GM12875 (cell line): ENCODE measurements around the gene TNFRSF13B.
"Not testable (repeated sequence)": the region's sequence is repeated elsewhere in the genome, so short reads cannot be mapped to it uniquely, and the experiment has no call there.

Experiments
- H3K4me3 ChIP-seq: one replicate; pipeline ENCODE4 v1.5.1; 2011; ENCODE audit warnings: low read depth, low read length, control low read depth
- TF ChIP-seq, protein P1 (sequence below): IDR thresholded peaks from 2 replicates; pipeline ENCODE4 v1.5.1; 2011; ENCODE audit warnings: low read depth, mild to moderate bottlenecking, control low read depth, inconsistent platforms, low read length, moderate library complexity, borderline replicate concordance; ENCODE audit not compliant: insufficient read depth

TNFRSF13B gene

DNA sequence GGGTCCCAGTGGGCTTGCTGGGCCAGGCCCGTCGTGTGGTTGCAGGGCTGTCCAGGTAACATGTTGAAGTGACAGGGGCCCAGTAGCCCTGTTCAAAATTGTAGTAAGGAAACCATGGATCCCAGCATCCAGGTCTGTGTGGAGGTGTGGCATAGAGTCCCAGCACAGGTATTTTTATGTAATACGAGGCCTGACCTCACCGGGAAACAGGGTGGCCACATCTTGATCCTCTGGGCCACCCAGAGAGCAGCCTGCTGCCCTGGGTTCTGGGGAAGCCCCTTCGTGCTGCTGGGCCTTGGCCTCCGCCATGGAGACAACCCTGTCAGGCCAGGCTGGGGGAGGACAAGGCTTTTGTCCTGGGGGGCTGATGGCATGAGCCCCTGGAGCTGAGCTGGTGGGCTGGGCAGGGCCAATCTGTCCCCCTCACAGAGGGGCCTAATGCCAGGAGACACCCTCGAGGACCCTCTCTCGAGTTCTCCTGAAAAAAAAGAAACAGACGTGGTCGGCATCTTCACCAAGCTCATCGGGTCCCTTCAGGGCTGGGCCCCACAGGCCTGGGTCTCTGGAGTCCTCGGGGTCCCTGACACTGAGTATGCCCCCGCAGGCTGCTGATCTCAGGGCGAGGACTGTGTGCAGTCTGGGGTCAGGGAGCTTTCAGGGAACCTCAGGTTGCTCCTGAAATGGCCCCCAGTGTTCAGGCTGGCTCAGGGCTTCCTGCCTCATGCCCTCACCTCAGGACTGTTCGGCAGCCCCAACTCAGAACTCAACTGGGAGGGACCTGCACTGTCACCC lies 47.8 kb downstream of the TNFRSF13B start:
- no peak overlapping the region for H3K4me3 ChIP-seq
- TF ChIP-seq, protein P1, sequence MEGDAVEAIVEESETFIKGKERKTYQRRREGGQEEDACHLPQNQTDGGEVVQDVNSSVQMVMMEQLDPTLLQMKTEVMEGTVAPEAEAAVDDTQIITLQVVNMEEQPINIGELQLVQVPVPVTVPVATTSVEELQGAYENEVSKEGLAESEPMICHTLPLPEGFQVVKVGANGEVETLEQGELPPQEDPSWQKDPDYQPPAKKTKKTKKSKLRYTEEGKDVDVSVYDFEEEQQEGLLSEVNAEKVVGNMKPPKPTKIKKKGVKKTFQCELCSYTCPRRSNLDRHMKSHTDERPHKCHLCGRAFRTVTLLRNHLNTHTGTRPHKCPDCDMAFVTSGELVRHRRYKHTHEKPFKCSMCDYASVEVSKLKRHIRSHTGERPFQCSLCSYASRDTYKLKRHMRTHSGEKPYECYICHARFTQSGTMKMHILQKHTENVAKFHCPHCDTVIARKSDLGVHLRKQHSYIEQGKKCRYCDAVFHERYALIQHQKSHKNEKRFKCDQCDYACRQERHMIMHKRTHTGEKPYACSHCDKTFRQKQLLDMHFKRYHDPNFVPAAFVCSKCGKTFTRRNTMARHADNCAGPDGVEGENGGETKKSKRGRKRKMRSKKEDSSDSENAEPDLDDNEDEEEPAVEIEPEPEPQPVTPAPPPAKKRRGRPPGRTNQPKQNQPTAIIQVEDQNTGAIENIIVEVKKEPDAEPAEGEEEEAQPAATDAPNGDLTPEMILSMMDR: no peak

DNA sequence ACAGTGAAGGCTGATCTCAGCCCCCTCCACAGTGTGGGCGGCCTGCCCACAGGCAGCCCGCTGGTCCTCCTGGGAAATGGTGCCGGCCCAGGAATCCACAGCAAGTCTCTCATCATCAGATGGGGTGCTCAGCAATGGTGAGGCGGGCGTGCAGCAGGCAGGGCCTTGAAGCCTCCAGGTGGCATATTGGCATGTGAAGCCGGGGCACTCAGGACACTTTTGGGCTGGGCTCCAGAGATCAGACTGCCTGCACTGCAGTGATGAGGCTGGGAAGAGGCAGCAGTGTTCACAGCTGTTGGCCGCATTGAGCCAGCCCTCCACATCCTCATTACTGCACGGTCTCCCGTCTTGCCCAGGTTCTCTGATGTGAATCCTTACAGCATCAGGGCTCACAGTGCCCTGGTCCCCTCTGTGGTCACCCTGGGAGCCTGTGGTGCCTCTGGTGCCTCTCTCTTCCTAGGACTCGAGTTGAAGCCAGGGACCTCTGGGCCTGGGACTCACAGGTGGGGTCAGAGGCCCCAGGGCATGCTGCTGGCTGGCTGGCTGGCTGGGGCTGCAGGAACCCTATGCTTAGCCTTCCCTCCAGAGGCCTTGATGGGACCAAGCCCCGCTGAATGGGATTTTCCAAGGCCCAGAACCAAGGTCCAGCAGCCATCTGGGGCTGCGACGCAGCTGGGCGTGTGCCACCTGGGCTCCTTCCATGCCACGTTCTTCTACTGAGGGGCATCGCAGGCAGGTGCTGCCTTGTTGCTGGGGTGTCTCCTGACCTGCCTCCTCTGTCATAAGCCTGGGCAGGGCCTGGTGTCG lies 48.6 kb downstream of the TNFRSF13B start:
- TF ChIP-seq, protein P1: no peak
- H3K4me3 ChIP-seq: no peak overlapping the region

DNA sequence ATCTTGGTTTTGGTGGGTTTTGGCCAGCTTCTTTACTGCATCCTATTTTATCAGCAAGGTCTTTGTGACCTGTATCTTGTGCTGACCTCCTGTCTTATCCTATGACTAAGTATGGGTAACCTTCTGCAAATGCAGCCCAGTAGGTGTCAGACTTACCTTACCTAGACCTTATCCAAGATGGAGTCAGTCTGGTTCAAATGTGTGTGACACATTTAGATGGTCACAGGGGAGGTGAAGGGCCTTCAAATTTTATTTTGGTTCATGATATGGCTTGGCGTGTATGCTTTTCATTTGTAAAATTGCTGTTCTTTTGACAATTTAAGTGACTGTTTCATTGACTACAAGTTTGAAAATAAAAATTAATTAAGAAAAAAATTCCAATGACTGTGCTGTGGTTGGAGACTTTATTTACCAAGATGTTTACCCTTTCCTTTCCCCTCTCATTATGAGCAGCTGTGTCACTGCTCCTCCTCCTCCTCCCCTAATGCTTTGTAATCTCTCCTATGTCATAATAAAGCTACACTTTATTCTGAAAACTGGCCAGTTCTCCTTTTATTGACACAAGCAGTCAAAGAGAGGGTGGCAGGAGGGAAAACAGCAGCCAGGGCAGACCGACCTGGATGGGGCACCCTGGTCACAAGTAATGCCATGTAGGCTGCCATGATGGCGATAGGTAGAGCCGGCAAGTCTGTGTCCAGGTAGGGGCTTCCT lies 49.4 kb downstream of the TNFRSF13B start:
- no peak overlapping the region for H3K4me3 ChIP-seq
- TF ChIP-seq, protein P1: peak; percentile 17; the same call in 1 of the 2 replicates

DNA sequence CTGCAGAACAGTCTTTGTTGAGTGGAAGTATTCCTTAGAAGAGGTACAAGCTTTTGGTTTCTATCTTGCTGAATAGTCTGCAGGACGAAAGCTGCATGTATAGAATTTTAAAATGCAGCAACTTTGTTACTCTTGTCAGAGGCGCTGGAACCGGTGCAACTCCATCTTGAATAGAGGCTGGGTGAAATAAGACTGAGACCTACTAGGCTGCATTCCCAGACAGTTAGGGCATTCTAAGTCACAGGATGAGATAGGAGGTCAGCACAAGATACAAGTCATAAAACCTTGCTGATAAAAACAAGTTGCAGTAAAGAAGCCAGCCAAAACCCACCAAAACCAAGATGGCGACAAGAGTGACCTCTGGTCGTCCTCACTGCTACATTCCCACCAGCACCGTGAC lies 50.5 kb downstream of the TNFRSF13B start:
- not testable (repeated sequence) for H3K4me3 ChIP-seq

DNA sequence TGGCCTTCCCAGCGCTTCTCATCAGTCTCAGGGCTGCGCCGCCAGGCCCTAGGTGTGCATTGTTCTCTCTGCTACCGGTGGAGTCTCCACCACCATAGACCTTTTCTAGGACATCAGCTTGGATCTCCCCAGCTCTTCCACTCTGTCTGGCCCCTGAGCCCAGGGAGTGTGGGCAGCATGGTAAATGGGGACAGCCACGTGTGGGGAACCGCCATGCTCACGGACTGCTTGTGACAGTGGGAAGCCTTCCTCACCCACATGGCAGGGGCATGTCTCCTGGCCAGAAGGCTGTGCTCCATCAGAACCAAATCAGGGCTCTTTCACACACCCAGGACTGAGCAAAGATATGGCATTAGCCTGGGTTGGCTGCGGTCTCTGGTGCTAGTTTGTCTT lies 51.3 kb downstream of the TNFRSF13B start:
- TF ChIP-seq, protein P1: no peak
- H3K4me3 ChIP-seq: no peak overlapping the region

DNA sequence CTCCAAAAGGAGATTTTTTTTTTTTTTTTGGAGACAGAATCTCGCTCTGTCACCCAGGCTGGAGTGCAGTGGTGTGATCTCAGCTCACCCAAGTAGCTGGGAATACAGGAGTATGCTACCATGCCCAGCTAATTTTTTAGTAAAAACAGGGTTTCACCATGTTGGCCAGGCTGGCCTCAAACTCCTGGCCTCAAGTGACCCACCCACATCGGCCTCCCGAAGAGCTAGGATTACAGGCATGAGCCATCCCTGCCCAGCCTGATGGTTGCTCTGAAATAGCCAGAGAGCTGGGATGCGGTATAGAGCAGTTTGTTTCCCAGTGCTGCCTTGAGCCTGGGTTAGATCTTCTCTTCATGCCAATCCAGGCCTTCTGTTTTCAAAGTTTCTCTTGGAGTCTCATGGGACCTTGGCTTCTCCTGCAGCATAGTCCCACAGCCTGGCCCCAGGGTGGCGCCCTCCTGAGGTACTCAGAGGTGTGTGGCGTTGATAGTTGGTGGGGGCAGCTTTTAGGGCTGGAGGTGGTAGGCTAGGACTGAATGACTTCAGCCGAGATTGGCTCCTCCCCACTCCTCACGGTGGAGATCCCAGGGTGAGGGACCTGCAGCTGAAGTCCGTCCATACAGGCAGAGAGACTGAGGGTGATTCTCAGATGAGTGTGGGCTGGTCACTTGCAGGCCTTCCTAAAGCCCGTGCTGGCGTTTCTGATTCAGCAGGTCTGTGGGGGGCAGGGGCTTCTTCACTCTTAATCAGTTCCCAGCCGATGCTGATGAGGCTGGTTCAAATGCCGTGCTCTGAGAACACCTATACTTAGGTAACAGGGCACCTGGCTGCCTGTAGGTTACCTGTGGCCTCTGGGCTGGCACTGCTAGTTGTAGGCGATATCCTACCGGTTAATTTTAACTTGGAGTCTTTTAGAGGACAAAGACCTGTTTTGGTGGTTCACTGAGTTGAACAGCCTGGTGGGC lies 52.0 kb downstream of the TNFRSF13B start:
- no peak overlapping the region for H3K4me3 ChIP-seq
- TF ChIP-seq, protein P1: 0 out of 2 replicates have a peak, but pooled peaks have one; percentile 10

DNA sequence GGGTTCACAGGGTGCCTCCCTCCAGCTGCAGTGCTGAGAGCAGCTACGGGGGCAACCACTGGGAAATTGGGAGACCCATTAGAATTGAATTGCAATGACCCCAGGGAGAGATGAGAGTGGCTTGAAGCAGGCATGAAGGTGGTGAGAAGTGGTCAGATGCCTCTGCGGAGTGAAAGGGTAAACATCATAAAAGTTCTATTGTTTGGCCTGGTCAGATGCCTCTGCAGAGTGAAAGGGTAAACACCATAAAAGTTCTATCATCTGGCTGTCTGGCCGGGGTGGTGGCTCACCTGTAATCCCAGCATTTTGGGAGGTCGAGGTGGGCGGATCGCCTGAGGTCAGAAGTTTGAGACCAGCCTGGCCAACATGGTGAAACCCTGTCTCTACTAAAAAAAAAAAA lies 53.5 kb downstream of the TNFRSF13B start:
- TF ChIP-seq, protein P1: no peak
- H3K4me3 ChIP-seq: no peak overlapping the region
